GM12872 (cell line): Measurements from ENCODE around the gene IGSF21.

Experiments
- CTCF ChIP-seq: IDR thresholded peaks from 3 replicates; pipeline ENCODE4 v1.5.1; 2011; ENCODE audit warnings: low read depth, mild to moderate bottlenecking, low read length, moderate library complexity; ENCODE audit not compliant: insufficient read depth

IGSF21 gene

DNA sequence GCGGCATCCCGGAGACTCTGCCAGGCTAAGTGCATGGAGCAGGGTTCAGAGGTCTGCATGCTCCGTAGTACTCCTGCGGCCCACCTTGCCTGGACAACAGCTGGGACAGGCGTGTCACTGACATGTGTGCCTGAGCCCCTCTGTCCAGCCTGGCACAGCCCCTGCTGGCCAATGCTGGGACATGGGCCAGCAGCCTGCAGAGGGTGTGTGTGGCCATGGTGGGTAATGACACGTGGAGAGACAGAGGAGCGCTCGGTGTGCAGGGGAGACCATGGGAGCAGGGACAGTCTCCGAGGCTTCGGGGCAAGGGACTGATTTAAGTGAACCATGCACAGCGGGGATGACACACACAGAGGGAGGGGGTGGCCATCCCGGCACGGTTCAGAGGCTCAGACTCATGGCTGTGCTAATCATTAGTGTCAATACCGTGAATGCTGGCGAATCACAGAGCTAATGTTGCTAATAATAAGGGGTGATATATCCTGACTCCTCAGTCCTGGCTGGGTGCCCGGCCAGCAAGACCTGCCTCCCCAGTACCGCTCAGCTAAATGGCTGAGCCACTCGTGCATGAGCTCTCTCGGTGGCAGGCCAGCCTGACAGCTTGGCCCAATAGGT is 41.5 kb downstream of the IGSF21 start:
- TF ChIP-seq CTCF, result no peak

DNA sequence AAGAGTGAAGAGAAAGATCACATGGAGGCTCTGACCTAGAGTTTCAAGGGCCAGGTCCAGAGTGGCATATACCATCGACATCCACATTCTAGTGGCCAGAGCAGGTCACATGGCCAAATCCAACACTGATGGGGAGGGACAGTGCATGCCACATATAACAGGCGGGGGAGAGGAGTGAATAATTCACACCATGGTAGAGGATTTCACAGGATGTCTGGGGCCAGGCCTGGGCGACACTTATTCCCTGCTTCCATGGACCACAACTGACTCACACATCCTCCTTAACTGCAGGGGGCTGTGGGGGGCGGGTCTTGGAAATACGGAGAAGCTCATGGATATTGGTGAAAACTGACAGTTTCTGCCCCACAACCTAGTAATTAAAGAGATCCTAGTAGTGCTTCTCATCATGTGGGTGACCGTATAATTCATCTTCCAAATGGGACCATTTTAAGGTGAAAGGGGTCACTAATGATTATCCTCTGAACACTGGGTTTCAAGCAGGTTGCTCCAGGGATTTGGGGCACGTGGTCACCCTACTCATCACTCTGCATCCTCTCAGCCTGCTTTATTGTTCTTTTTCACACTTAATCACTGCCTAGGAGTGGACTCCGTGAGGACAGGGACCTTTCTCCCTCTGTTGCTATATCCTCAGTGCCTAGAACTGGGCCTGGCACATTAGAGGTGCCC is 44.0 kb downstream of the IGSF21 start:
- no peak for TF ChIP-seq CTCF

- TF ChIP-seq CTCF, result no peak
These were observed 47.0 kb downstream of the IGSF21 start for GRCh38 chr1:18154430-18155194.

DNA sequence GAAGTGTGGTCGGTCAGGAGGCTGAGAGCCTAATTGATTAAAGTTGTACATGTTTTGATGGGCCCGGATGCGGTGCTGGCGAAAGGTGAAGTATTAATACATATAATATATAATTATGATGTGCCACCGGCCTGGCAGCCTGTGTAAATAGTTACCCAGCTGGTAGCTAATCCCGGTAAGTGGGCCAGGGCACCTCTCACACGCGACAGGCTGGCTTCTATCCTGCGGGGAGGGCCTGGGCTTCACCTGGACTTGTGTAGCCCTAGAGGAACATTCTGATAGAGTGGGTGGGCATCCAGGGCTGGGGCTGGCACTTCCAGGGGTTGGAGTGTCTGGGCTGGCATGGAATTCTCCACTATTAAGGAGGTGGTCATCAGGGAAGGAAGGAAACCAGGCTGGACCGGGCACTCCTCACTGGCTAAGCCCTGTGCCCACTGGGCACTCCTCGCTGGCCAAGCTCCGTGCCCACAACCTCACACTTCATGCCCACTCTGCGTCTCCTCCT is 48.3 kb downstream of the IGSF21 start:
- no peak for TF ChIP-seq CTCF

DNA sequence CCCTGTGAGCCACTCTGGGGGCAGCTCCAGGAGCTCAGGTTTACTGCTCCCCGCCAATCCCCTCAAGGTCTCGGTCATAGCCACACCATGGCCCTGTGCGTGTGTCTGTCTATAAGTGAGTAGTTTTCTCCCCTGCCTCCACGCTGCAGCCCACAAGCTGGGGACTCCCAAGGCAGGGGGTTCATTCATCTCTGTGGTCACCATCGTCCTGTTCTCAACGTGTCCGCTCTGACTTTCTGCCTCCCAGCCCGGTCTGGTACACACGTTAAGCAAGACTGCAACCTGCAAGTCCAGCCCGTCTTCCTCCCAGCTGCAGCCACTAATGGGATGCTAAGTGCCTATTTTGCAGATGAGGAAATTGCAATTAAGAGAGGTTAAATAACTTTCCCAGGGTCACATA is 49.8 kb downstream of the IGSF21 start:
- no peak for TF ChIP-seq CTCF

DNA sequence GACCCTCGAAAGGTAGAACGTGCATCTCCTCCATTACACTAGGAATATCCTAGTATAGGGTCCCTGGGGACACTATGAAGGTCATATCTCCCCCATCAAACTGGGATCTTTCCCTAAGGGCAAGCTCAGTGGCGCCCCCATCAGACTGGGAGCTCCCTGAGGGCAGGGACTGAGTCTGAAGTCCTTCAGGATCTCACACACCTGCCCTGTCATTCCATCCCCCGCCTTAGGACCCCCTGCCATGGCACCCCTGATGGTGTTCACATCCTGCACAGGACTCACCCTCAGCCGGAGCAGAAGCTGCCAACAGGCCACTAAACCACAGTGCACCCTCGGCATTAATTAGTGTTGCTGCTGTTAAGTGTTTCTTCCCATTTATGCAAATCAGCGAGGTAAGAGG is 50.4 kb downstream of the IGSF21 start:
- TF ChIP-seq CTCF, result no peak

- no peak for TF ChIP-seq CTCF
These were observed 51.1 kb downstream of the IGSF21 start for GRCh38 chr1:18158714-18159113.
